Stimulated activated CD8-positive, alpha-beta memory T cell treated with anti-CD3 and anti-CD28 coated beads, Interleukin-2, amount 100 ng/mL, for 48 hours (primary cell): ENCODE results near the gene CASZ1.

Source experiments
- DNase-seq, 2 donors: peaks; one replicate each; pipeline ENCODE4 v3.0.0-alpha.2; 2020; ENCODE audit warnings: low read depth in 2 of 2

CASZ1 gene

DNA sequence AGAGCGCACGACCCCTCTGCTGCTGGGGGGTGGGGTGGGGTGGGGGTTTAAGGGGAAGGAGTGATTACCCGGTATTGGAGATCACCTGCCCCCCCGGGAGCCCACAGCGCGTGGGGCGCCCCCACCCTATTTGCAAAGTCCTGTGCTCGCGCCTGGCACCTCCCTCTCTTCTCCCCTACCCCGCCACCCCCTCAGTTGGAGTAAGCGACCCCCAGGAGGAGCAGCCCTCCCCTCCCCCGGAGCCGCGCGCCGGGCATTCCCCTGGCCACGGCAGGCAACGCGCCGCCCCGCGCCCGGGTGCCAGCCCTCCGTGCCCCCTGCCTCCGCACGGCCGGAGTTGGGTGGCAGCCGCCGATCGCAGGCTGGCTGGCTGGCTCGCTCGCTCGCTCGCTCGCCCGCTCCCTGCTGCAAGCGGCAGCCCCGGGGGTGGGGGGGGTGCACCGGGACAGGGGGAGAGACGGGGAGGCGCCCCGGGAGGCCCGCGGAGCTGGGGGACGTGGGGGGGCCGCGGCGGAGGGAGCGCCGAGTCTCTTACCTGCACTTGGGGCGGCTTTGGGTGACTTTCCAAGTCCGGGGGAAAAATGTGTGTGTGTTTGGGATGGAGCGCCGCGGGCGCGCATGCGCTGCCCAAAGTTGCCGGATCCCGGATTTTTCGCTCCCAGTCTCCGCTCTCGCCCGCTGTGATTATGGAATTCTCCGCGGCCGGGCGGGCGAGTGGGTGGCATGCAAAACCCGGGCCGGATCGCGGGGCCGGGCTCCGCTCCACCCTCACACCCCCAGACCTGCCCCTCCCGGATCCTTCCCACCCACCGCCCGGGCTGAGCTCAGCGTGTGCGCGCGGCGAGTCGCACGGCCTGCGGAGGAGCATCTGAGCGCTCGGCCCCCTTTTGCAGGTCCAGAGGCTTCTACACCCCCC is at the start of gene CASZ1:
Gene CASZ1 (minus strand): TSS at position 618 of the 916 bp plus-strand sequence. CDS start 102,757 bp downstream, outside the sequence.
- DNase-seq = no peak

DNA sequence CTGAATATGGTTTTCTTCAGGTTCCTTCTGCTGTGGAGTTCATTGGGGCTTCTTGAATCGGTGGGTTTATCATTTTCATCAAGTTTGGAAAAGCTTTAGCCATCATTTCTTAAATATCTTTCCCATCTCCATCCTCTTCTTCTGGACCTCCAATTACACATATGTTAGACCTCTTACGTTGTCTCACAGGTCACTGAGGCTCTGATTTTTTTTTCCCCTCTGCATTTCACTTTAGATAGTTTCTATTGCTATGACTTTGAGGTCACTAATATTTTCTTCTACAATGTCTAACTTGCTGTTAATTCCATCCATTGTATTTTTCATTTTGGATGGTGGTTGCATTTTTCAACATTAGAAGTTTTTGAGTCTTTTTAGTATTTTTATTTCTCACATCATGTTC is 47.3 kb upstream of the CASZ1 start:
- no peak for DNase-seq

- DNase-seq = no peak
These were observed 44.7 kb upstream of the CASZ1 start for GRCh38 chr1:10841118-10841517.

GRCh38 chr1:10839188-10839770 is 42.8 kb upstream of the CASZ1 start:
- no peak for DNase-seq

GRCh38 chr1:10838541-10838940 is 42.1 kb upstream of the CASZ1 start:
- DNase-seq = no peak

DNA sequence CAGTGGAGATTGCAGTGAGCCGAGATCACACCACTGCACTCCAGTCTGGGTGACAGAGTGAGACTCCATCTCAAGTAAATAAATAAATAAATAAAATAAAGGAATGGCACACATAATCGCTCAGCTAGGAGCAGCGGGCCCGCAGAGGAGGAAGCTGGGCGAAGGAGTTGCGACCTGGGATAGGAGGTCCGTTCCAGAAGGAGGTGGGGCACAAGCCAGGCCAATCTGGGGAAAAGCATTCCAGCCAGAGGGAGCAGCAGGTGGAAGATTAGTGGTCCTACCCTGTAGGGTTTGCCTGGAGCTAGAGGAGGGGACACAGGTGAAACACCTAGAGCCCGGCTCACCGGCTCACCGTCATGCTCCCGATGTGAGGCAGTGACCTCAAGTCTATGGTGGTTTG is 40.3 kb upstream of the CASZ1 start:
- DNase-seq = no peak

DNA sequence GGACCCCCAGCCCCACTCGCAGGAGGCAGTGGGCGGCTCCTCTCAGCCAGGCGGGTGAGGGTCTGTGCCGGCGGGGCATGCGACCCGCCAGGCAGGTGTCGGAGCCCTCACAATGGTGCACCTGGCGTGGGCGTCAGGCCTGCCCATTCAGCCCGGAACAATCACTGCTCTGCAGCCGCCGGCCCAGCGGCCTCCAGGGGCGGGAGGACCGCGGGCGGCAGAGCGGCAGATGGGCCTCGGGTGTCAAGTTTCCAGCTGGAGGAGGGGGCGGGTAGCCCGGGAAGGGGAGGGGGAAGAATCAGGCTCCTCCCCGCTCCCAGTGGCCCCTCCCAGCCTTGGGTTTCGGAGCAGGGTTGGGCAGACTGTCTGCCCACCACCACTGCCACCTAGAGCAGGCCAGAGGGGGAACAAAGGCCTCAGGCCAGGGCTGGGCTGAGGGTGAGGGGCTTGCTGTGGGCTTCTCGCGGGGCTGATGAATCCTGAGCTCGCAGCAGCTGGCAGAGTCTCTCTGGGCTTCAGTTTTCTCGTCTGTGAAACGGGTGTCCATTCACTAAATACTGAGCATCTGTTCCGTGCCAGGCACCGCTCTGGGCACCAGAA is 39.5 kb upstream of the CASZ1 start:
- DNase-seq = no peak

- no peak for DNase-seq
These were observed 39.0 kb upstream of the CASZ1 start for GRCh38 chr1:10835421-10835820.

DNA sequence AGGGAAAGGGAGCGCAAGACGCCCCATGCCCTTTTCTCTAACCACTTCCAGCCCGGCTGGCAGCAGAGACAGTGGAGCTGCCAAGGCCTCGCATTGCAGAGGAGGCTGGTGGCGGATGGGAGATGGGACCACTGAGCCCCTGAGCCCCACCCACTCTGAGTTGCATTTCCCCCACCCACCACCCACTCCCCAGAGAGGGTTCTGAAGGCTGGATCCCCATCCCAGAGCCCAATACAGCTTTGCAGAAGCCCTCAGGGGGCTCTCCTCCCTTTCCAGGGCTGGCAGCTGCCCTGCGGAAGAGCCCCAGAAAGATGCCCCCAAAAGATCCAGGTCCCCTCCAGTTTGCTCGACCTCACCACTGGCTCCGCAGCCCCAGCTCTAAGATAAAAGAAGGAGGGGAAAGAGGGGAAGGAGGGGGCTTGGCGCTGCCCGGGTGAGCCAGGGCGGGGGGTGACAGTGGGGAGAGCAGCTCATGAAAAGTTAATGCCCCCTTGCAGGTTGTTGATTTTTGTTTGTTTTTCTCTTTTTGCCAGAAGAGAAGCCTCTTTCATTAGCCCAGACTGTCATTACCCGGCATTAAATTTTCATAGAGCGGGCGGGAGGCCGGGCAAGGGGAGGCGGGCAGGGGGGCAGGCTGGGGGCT is 38.4 kb upstream of the CASZ1 start:
- DNase-seq = no peak

- DNase-seq = no peak
These were observed 37.4 kb upstream of the CASZ1 start for GRCh38 chr1:10833630-10834557.

GRCh38 chr1:10832703-10833102 is 36.3 kb upstream of the CASZ1 start:
- DNase-seq = no peak

- DNase-seq = no peak
These were observed 34.7 kb upstream of the CASZ1 start for GRCh38 chr1:10830961-10831668.

- DNase-seq = no peak
These were observed 33.6 kb upstream of the CASZ1 start for GRCh38 chr1:10829965-10830515.

GRCh38 chr1:10829067-10829818 is 32.8 kb upstream of the CASZ1 start:
- no peak for DNase-seq

- DNase-seq = no peak
These were observed 31.2 kb upstream of the CASZ1 start for GRCh38 chr1:10827377-10828333.

DNA sequence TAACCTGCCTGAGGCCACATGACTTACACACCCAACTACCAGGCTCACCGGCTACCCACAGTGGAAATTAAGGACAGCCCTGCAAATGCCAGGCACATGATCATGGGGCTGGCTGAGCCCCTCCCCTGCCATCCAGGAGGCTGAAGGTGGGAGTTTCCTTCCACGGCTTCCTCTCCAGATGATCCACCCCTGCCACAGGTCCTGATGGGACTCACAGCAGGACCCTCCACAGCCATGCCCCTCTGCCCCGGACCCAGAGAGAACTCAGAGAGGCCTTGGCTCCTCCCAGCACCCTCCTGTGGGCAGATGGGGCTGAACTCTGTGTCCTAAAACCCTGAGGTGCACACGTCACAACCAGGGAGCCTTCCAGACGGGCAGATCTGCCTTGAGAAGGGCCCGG is 29.1 kb upstream of the CASZ1 start:
- DNase-seq = no peak

GRCh38 chr1:10824821-10825540 is 28.5 kb upstream of the CASZ1 start:
- no peak for DNase-seq

GRCh38 chr1:10823000-10823401 is 26.6 kb upstream of the CASZ1 start:
- DNase-seq = no peak
